SK-N-SH (cell line): Measurements from ENCODE around the gene MKS1. TPM values are rescaled to one million over a fixed set of nuclear protein-coding genes. Genes with fewer than 3 reads are reported as not detected.

Experiments used
- CTCF ChIA-PET: fragments of 300-600, 350-600 bp; formaldehyde crosslinking; extraction: SDS; loops from one replicate; lab custom pipeline; 2021; lab: Yijun Ruan, JAX
- POLR2A ChIA-PET: fragments of 350-600 bp; sonication (Branson Sonifier 250); formaldehyde crosslinking; extraction: SDS; loops from one replicate; lab custom pipeline; 2020; ENCODE audit warnings: antibody characterized with exemption, inconsistent platforms; lab: Yijun Ruan, JAX
- DNase-seq: peaks from one replicate; pipeline ENCODE4 v3.0.0; 2012
- H2AFZ ChIP-seq: fragments of 200-600 bp; sonication (generic); 2 replicates; pipeline ENCODE4 v1.8.1; 2016; ENCODE audit warnings: antibody characterized with exemption, mild to moderate bottlenecking, low read depth
- H3F3A ChIP-seq: fragments of 200-600 bp; sonication (generic); replicated peaks from 2 replicates; pipeline ENCODE3; 2016; ENCODE audit warnings: antibody characterized with exemption, mild to moderate bottlenecking; ENCODE audit not compliant: insufficient read depth
- H3K27ac ChIP-seq, 2 experiments: fragments of 200-500 bp in 1 of 2; fragments of 200-600 bp in 1 of 2; sonication (Bioruptor generic) in 1 of 2; sonication (generic), shearing (Covaris generic) in 1 of 2; 2 replicates each; pipeline versions ENCODE4 v1.5.1 to v1.6.1; 2014 to 2016; ENCODE audit warnings: low read depth in 2 of 2, inconsistent platforms in 1 of 2, low read length in 1 of 2, mild to moderate bottlenecking in 1 of 2, mixed read lengths in 1 of 2
- H3K27me3 ChIP-seq: fragments of 200-600 bp; sonication (generic), shearing (Covaris generic); 2 replicates; pipeline ENCODE4 v1.6.1; 2016; ENCODE audit warnings: mixed run types; ENCODE audit not compliant: insufficient read depth
- H3K36me3 ChIP-seq, 2 experiments: fragments of 200-500 bp in 1 of 2; fragments of 200-600 bp in 1 of 2; sonication (Bioruptor generic) in 1 of 2; sonication (generic) in 1 of 2; replicated peaks in 1 of 2; 2 replicates each; pipeline versions ENCODE3 to v1.5.1; 2014 to 2016; ENCODE audit warnings: low read length in 1 of 2, mild to moderate bottlenecking in 1 of 2; ENCODE audit not compliant: insufficient read depth in 2 of 2, control insufficient read depth in 1 of 2
- H3K4me1 ChIP-seq, 2 experiments: fragments of 200-500 bp in 1 of 2; fragments of 200-600 bp in 1 of 2; sonication (Bioruptor generic) in 1 of 2; sonication (generic), shearing (Covaris generic) in 1 of 2; 2 replicates each; pipeline versions ENCODE4 v1.5.1 to v1.6.1; 2014 to 2016; ENCODE audit warnings: low read depth in 1 of 2, low read length in 1 of 2, mixed run types in 1 of 2; ENCODE audit not compliant: insufficient read depth in 2 of 2, control insufficient read depth in 1 of 2
- H3K4me2 ChIP-seq: fragments of 200-600 bp; sonication (generic), shearing (Covaris generic); 2 replicates; pipeline ENCODE4 v1.6.1; 2017; ENCODE audit warnings: mixed run types
- H3K4me3 ChIP-seq, 2 experiments: fragments of 200-500 bp in 1 of 2; fragments of 200-600 bp in 1 of 2; sonication (Bioruptor generic) in 1 of 2; sonication (generic), shearing (Covaris generic) in 1 of 2; 2 replicates each; pipeline versions ENCODE4 v1.5.1 to v1.8.1; 2014 to 2016; ENCODE audit warnings: low read depth in 2 of 2, inconsistent platforms in 1 of 2, low read length in 1 of 2, mild to moderate bottlenecking in 1 of 2, mixed read lengths in 1 of 2, moderate library complexity in 1 of 2
- H3K79me2 ChIP-seq: fragments of 200-600 bp; sonication (generic); 2 replicates; pipeline ENCODE4 v1.8.1; 2017; ENCODE audit warnings: mild to moderate bottlenecking; ENCODE audit not compliant: insufficient read depth
- H3K9ac ChIP-seq: fragments of 200-600 bp; sonication (generic); 2 replicates; pipeline ENCODE4 v1.6.1; 2017; ENCODE audit warnings: mixed run types
- H3K9me2 ChIP-seq: fragments of 200-600 bp; sonication (generic); 2 replicates; pipeline ENCODE4 v1.6.1; 2017; ENCODE audit warnings: mixed run types
- H3K9me3 ChIP-seq: fragments of 200-600 bp; sonication (generic); 2 replicates; pipeline ENCODE4 v1.6.1; 2017; ENCODE audit warnings: mixed run types, mild to moderate bottlenecking, moderate library complexity
- H4K20me1 ChIP-seq: fragments of 200-600 bp; sonication (generic); 2 replicates; pipeline ENCODE4 v1.6.1; 2017; ENCODE audit warnings: mild to moderate bottlenecking, mixed run types; ENCODE audit not compliant: insufficient read depth
- EP300 ChIP-seq, 2 experiments: IDR thresholded peaks; 2 replicates each; pipeline versions ENCODE4 v1.4.0 to v1.6.1; 2012; ENCODE audit warnings: borderline replicate concordance in 1 of 2, low read depth in 1 of 2, low read length in 1 of 2
- EZH2phosphoT487 ChIP-seq: fragments of 200-600 bp; sonication (generic); IDR thresholded peaks from 2 replicates; pipeline ENCODE4 v1.6.1; 2017; ENCODE audit warnings: low read depth, mixed run types, mild to moderate bottlenecking, antibody characterized with exemption, moderate library complexity, borderline replicate concordance
- FOXM1 ChIP-seq: IDR thresholded peaks from 2 replicates; pipeline ENCODE4 v1.4.0; 2012; ENCODE audit warnings: low read depth, mild to moderate bottlenecking
- GABPA ChIP-seq: IDR thresholded peaks from 2 replicates; pipeline ENCODE4 v1.4.0; 2012; ENCODE audit warnings: low read depth, mild to moderate bottlenecking
- JUND ChIP-seq: IDR thresholded peaks from 2 replicates; pipeline ENCODE4 v1.4.0; 2012
- MEF2A ChIP-seq: IDR thresholded peaks from 2 replicates; pipeline ENCODE4 v1.4.0; 2012; ENCODE audit warnings: low read depth, borderline replicate concordance
- MXI1 ChIP-seq: IDR thresholded peaks from 2 replicates; pipeline ENCODE4 v1.6.1; 2012; ENCODE audit warnings: mild to moderate bottlenecking, low read depth, low read length, improper control_type of control experiment
- NFIC ChIP-seq: IDR thresholded peaks from 2 replicates; pipeline ENCODE4 v1.4.0; 2012; ENCODE audit warnings: borderline replicate concordance
- RCOR1 ChIP-seq: fragments of 150-350 bp; IDR thresholded peaks from 2 replicates; pipeline ENCODE4 v1.6.1; 2017; ENCODE audit warnings: antibody characterized with exemption, low read length
- RFX5 ChIP-seq: IDR thresholded peaks from 2 replicates; pipeline ENCODE4 v1.6.1; 2012; ENCODE audit warnings: mild to moderate bottlenecking, improper control_type of control experiment, low read length
- SMC3 ChIP-seq: IDR thresholded peaks from 2 replicates; pipeline ENCODE4 v1.6.1; 2012; ENCODE audit warnings: low read depth, low read length, improper control_type of control experiment
- TAF1 ChIP-seq: IDR thresholded peaks from 2 replicates; pipeline ENCODE4 v1.6.1; 2012; ENCODE audit warnings: low read depth, mild to moderate bottlenecking, low read length, moderate library complexity, borderline replicate concordance
- TCF12 ChIP-seq: IDR thresholded peaks from 2 replicates; pipeline ENCODE4 v1.4.0; 2012
- YY1 ChIP-seq: IDR thresholded peaks from 2 replicates; pipeline ENCODE4 v1.4.0; 2012; ENCODE audit warnings: low read depth, mild to moderate bottlenecking
- WGBS: methylation state at CpG from one replicate; pipeline ENCODE4 v1.1.6; 2017; ENCODE audit warnings: low lambda C conversion rate; 5-methylcytosine and 5-hydroxymethylcytosine counted together
- polyA plus RNA-seq, 3 experiments: library from polyadenylated mRNA; depleted of rRNA; stranded (reverse); fragments of >200 nt; gene quantifications; 2 replicates each; pipeline ENCODE4 v1.2.3, GENCODE V29; 2012
- TF ChIP-seq, protein P1 (sequence below): fragments of 150-350 bp; IDR thresholded peaks from 2 replicates; pipeline ENCODE4 v1.6.1; 2017; ENCODE audit warnings: antibody characterized with exemption, low read length, low read depth, borderline replicate concordance
- TF ChIP-seq, protein P2 (sequence below): IDR thresholded peaks from 2 replicates; pipeline ENCODE4; 2012

The MKS1 gene
- polyA plus RNA-seq, 1 of the 3 experiments (the other 2 are of a cell fraction): 28.5 TPM

DNA sequence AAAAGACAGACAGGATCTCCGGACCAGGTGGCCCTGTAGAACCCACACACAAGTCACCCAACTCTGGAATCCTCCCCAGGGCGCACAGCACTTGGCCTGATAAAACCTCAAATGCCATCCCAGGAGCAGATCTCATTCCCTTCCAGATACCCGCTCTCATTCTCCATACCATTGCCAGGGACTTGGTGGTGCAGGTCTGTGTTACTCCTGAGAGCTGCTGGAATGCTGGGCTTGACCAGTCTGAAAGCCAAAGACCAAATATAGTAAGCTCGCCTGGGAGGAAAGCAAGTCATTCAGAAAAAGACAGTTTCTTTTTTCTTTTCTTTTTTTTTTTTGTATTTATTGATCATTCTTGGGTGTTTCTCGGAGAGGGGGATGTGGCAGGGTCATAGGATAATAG, 10.7 kb downstream of the MKS1 start:
- H3K36me3 ChIP-seq: peaks cover 9 to 61% of the 10 kb centered on the region in 2 experiments
- H3K79me2 ChIP-seq: no peaks in the 10 kb centered on the region
- no peak overlapping the region for H3K4me2 ChIP-seq
- no peak overlapping the region for H3K4me3 ChIP-seq
- CTCF ChIA-PET: no interaction called here
- WGBS: 90% methylated on average over 5 of the region's 5 CpGs
- no peaks in the 10 kb centered on the region for H3K9me3 ChIP-seq
- TF ChIP-seq, protein P1, sequence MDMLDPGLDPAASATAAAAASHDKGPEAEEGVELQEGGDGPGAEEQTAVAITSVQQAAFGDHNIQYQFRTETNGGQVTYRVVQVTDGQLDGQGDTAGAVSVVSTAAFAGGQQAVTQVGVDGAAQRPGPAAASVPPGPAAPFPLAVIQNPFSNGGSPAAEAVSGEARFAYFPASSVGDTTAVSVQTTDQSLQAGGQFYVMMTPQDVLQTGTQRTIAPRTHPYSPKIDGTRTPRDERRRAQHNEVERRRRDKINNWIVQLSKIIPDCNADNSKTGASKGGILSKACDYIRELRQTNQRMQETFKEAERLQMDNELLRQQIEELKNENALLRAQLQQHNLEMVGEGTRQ: no peak
- TF ChIP-seq TAF1 (no peak), MEF2A (no peak), SMC3 (no peak)
- H2AFZ ChIP-seq: no peak overlapping the region
- H3K9ac ChIP-seq: no peak overlapping the region
- H3K27me3 ChIP-seq: no peaks in the 10 kb centered on the region
- no peaks in the 10 kb centered on the region for H3F3A ChIP-seq
- H3K27ac ChIP-seq: no peak overlapping the region
- no peaks in the 10 kb centered on the region for H3K9me2 ChIP-seq
- H4K20me1 ChIP-seq: no peaks in the 10 kb centered on the region
- DNase-seq: no peak
- POLR2A ChIA-PET: no interaction called here
- no peaks in the 10 kb centered on the region for H3K4me1 ChIP-seq

DNA sequence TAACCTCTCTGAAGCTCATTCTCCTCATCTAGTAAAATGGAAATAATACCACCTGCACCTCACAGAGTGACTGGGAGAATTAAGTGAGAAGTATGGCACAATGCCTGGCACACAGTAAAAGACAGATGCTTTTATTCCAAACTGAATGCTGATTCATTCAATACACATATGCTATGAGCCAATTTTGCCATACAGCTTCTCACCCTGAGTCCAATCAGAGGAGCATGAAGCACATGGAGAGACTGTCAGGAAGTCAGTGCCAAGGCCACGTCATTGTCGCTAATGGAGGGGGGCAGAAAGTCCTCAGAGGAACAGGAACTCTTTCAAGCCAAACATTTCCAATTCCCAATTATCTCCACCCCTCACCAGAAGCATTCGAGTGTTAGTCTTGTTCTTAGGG, 11.6 kb downstream of the MKS1 start:
- Histone ChIP-seq H3K4me2 (no peak overlapping the region), H3K4me3 (no peak overlapping the region), H3K36me3 (peaks cover 9 to 52% of the 10 kb centered on the region in 2 experiments), H2AFZ (no peak overlapping the region), H3K27ac (no peak overlapping the region), H3K9me2 (no peaks in the 10 kb centered on the region), H3K9ac (no peak overlapping the region), H3K79me2 (no peaks in the 10 kb centered on the region), H3K4me1 (no peaks in the 10 kb centered on the region), H3F3A (no peaks in the 10 kb centered on the region)
- 75% methylated on average over 3 of the region's 3 CpGs for WGBS
- TF ChIP-seq, protein P2, sequence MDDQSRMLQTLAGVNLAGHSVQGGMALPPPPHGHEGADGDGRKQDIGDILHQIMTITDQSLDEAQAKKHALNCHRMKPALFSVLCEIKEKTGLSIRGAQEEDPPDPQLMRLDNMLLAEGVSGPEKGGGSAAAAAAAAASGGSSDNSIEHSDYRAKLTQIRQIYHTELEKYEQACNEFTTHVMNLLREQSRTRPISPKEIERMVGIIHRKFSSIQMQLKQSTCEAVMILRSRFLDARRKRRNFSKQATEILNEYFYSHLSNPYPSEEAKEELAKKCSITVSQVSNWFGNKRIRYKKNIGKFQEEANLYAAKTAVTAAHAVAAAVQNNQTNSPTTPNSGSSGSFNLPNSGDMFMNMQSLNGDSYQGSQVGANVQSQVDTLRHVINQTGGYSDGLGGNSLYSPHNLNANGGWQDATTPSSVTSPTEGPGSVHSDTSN: no peak
- TF ChIP-seq JUND: no peak
- TF ChIP-seq TAF1: no peak
- TF ChIP-seq FOXM1: no peak
- no peak for TF ChIP-seq TCF12
- no peak for TF ChIP-seq EP300 (IDR thresholded peaks at IDR 0.05; ENCODE audit: borderline replicate concordance in 1 of 2, low read depth in 1 of 2, low read length in 1 of 2)
- TF ChIP-seq EZH2phosphoT487: no peak
- no peak for TF ChIP-seq NFIC
- TF ChIP-seq YY1: no peak
- no peak for TF ChIP-seq MXI1
- TF ChIP-seq RFX5: no peak
- no peak for TF ChIP-seq GABPA
- no peak for TF ChIP-seq MEF2A
- no peak for TF ChIP-seq RCOR1
- TF ChIP-seq, all 33 proteins: peak for 0
- DNase-seq: no peak
- ChIA-PET CTCF (no interaction called here), POLR2A (interaction anchor here (2.2 kb wide), 1 partner anchor 12 kb away, joined by 7 read pairs; the partner anchor contains the start of gene MKS1)
- H3K9me3 ChIP-seq: no peaks in the 10 kb centered on the region
- no peaks in the 10 kb centered on the region for H3K27me3 ChIP-seq
- H4K20me1 ChIP-seq: no peaks in the 10 kb centered on the region
